ENCODE results near the gene SLC17A7. TPM values are rescaled to one million over a fixed set of nuclear protein-coding genes. Genes with fewer than 3 reads are reported as not detected.

Gene SLC17A7
- total and polyA plus RNA-seq, 2 donors (not counting 3 experiments of a cell fraction or from before 2014, with no cell fraction given), result 0.07 to 0.13 TPM

DNA sequence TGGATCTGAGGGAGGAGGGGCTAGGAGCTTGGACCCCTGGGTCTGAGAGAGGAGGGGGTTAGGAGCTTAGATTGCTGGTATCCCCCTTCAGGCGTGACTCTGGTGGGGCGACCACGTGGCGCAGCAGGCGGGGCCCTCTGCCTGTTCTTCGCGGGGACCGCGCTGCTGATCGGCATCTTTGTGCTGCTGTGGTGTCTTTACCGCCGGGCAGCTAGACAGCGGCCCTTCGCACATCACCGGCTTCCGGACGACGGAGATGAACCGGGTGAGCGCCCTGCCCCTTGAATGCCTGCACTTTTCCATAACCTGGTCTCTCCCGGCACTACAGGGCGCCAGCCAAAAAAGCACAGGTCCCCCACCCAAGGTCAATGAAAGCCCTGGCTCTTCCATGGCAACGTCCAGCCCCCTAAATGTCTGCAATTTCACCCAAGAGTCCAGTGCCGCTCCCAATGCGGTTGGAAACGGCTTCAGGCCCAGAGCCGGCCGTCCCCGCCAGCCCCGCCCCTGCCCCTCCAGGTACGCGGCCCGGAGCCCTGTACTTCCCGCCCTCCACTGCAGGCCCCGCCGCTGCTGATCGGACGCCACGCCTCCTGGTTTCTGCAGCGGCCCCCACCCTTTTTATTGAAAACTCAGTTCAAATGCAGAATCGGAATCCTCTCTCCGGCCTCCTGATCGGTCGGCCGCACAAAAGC is 13.3 kb downstream of the SLC17A7 start:
- no peak overlapping the region for H3K4me3 ChIP-seq (replicated peaks in 1 of 3; ENCODE audit: insufficient read depth in 1 of 3, low read depth in 1 of 3, low read length in 3 of 3)
- no peak overlapping the region for H3K4me2 ChIP-seq (ENCODE audit: insufficient read depth, low read length)
- no peaks in the 10 kb centered on the region for H3K4me1 ChIP-seq (ENCODE audit: control insufficient read depth, extremely low read depth, insufficient read depth, low read length)
- H3K79me2 ChIP-seq (ENCODE audit: control insufficient read depth, insufficient read depth, low read length), result no peaks in the 10 kb centered on the region
- BruUV-seq (replicated peaks), result no TSS peak
- no peak overlapping the region for H3K27ac ChIP-seq (ENCODE audit: insufficient read depth, low read depth, low read length)
- no peak for TF ChIP-seq MYC (IDR thresholded peaks at IDR 0.05; ENCODE audit: low read depth, low read length)
- TF ChIP-seq EZH2 (IDR thresholded peaks at IDR 0.05; ENCODE audit: borderline replicate concordance, low read depth, low read length, severe bottlenecking), result peak; percentile 96
- no peak for TF ChIP-seq GATA2 (IDR thresholded peaks at IDR 0.05; ENCODE audit: insufficient read depth, insufficient read length, low read depth, low read length)
- H2AFZ ChIP-seq (ENCODE audit: low read depth, low read length), result no peak overlapping the region
- POLR2A ChIA-PET, result no interaction called here
- H3K9ac ChIP-seq (replicated peaks; ENCODE audit: extremely low read depth, insufficient read depth, low read length), result no peak overlapping the region
- DNase-seq (ENCODE audit: low read depth, low spot score) (no peak), FAIRE-seq (no peak)
- H3K27me3 ChIP-seq (ENCODE audit: control insufficient read depth in 2 of 2, insufficient read depth in 2 of 2, low read length in 2 of 2), result peaks cover 79 to 81% of the 10 kb centered on the region in 2 experiments
- dilution Hi-C loops (cut with MboI; ENCODE audit: extremely low pct_ligation_motif_present, low sequenced_read_pairs), result no loop called here
- no peaks in the 10 kb centered on the region for H3K36me3 ChIP-seq (ENCODE audit: control insufficient read depth in 2 of 2, extremely low read depth in 1 of 2, insufficient read depth in 2 of 2, low read length in 2 of 2)
- CTCF ChIA-PET, result interaction anchor here (1.2 kb wide), 1 partner anchor 12 kb away, joined by 3 read pairs; no protein-coding TSS in a partner anchor
- H4K20me1 ChIP-seq (replicated peaks; ENCODE audit: control insufficient read depth, extremely low read depth, insufficient read depth, low read length), result no peaks in the 10 kb centered on the region
- intact Hi-C loops (cut with micrococcal nuclease), result no loop called here
- no peaks in the 10 kb centered on the region for H3K9me3 ChIP-seq (replicated peaks; ENCODE audit: control insufficient read depth, insufficient read depth, low read length)
- H3K9me1 ChIP-seq (replicated peaks; ENCODE audit: control insufficient read depth, extremely low read depth, insufficient read depth, low read length), result no peaks in the 10 kb centered on the region

DNA sequence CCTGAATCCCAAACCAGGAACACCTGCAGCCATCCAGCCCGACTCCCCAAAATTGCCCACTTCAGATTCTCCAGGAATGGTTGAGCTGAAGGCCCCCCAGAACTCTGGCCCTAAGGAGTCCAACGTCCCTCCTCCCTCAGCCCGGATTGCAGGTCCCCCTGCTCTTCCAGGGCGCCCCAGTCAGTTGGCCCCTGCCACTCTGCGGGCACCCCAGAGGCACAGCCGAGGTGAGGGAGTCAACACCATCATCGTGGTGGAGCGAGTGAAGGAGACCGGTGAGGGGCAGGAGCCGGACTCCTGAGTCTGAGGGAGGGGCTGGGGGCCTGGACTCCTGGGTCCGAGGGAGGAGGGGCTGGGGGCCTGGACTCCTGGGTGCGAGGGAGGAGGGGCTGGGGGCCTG is 14.0 kb downstream of the SLC17A7 start:
- Histone ChIP-seq H4K20me1 (replicated peaks; ENCODE audit: control insufficient read depth, extremely low read depth, insufficient read depth, low read length) (no peaks in the 10 kb centered on the region), H2AFZ (ENCODE audit: low read depth, low read length) (no peak overlapping the region), H3K4me1 (ENCODE audit: control insufficient read depth, extremely low read depth, insufficient read depth, low read length) (no peaks in the 10 kb centered on the region), H3K27ac (ENCODE audit: insufficient read depth, low read depth, low read length) (no peak overlapping the region), H3K9me1 (replicated peaks; ENCODE audit: control insufficient read depth, extremely low read depth, insufficient read depth, low read length) (no peaks in the 10 kb centered on the region), H3K4me2 (ENCODE audit: insufficient read depth, low read length) (no peak overlapping the region), H3K9me3 (replicated peaks; ENCODE audit: control insufficient read depth, insufficient read depth, low read length) (no peaks in the 10 kb centered on the region), H3K36me3 (ENCODE audit: control insufficient read depth in 2 of 2, extremely low read depth in 1 of 2, insufficient read depth in 2 of 2, low read length in 2 of 2) (no peaks in the 10 kb centered on the region), H3K4me3 (replicated peaks in 1 of 3; ENCODE audit: insufficient read depth in 1 of 3, low read depth in 1 of 3, low read length in 3 of 3) (no peak overlapping the region), H3K27me3 (ENCODE audit: control insufficient read depth in 2 of 2, insufficient read depth in 2 of 2, low read length in 2 of 2) (peaks cover 79 to 81% of the 10 kb centered on the region in 2 experiments), H3K9ac (replicated peaks; ENCODE audit: extremely low read depth, insufficient read depth, low read length) (no peak overlapping the region), H3K79me2 (ENCODE audit: control insufficient read depth, insufficient read depth, low read length) (no peaks in the 10 kb centered on the region)
- FAIRE-seq (no peak), DNase-seq (ENCODE audit: low read depth, low spot score) (no peak)
- no peak for TF ChIP-seq EZH2 (IDR thresholded peaks at IDR 0.05; ENCODE audit: borderline replicate concordance, low read depth, low read length, severe bottlenecking)
- no peak for TF ChIP-seq FOS (IDR thresholded peaks at IDR 0.05; ENCODE audit: borderline replicate concordance, insufficient read depth, low read length)
- no peak for TF ChIP-seq POLR2AphosphoS5 (IDR thresholded peaks at IDR 0.05; ENCODE audit: insufficient read depth, low read depth, low read length)
- TF ChIP-seq, protein P1, sequence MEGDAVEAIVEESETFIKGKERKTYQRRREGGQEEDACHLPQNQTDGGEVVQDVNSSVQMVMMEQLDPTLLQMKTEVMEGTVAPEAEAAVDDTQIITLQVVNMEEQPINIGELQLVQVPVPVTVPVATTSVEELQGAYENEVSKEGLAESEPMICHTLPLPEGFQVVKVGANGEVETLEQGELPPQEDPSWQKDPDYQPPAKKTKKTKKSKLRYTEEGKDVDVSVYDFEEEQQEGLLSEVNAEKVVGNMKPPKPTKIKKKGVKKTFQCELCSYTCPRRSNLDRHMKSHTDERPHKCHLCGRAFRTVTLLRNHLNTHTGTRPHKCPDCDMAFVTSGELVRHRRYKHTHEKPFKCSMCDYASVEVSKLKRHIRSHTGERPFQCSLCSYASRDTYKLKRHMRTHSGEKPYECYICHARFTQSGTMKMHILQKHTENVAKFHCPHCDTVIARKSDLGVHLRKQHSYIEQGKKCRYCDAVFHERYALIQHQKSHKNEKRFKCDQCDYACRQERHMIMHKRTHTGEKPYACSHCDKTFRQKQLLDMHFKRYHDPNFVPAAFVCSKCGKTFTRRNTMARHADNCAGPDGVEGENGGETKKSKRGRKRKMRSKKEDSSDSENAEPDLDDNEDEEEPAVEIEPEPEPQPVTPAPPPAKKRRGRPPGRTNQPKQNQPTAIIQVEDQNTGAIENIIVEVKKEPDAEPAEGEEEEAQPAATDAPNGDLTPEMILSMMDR (IDR thresholded peaks at IDR 0.05; ENCODE audit: extremely low read depth in 1 of 2, insufficient read depth in 1 of 2, low read depth in 1 of 2, low read length in 2 of 2), result no peak
- TF ChIP-seq, protein P2, sequence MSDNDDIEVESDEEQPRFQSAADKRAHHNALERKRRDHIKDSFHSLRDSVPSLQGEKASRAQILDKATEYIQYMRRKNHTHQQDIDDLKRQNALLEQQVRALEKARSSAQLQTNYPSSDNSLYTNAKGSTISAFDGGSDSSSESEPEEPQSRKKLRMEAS (IDR thresholded peaks at IDR 0.05; ENCODE audit: insufficient read depth, insufficient read length), result no peak
- TF ChIP-seq POLR2A (IDR thresholded peaks at IDR 0.05; ENCODE audit: low read depth, low read length), result no peak
- no peak for TF ChIP-seq GATA2 (IDR thresholded peaks at IDR 0.05; ENCODE audit: insufficient read depth, insufficient read length, low read depth, low read length)
- no peak for TF ChIP-seq JUN (IDR thresholded peaks at IDR 0.05; ENCODE audit: borderline replicate concordance, insufficient read depth, insufficient read length, low read depth)
- no peak for TF ChIP-seq MYC (IDR thresholded peaks at IDR 0.05; ENCODE audit: low read depth, low read length)
- dilution Hi-C loops (cut with MboI; ENCODE audit: extremely low pct_ligation_motif_present, low sequenced_read_pairs) (no loop called here), intact Hi-C loops (cut with micrococcal nuclease) (no loop called here)
- ChIA-PET CTCF (interaction anchor here (1.2 kb wide), 1 partner anchor 12 kb away, joined by 3 read pairs; no protein-coding TSS in a partner anchor), POLR2A (no interaction called here)
- no TSS peak for BruUV-seq (replicated peaks)
